ENCODE results near the gene ATP2C2. TPM values are rescaled to one million over a fixed set of nuclear protein-coding genes. Genes with fewer than 3 reads are reported as not detected.

The ATP2C2 gene
- total and polyA plus RNA-seq, 2 of the 8 experiments (the other 6 are each of a cell fraction or from before 2014, with no cell fraction given): 1.2 to 2.8 TPM

- H3K9me3 ChIP-seq (ENCODE audit: insufficient read depth in 2 of 2, low read depth in 1 of 2, low read length in 1 of 2): no peaks in the 10 kb centered on the region
- H4K20me1 ChIP-seq (replicated peaks in 1 of 2; ENCODE audit: control insufficient read depth in 1 of 2, insufficient read depth in 2 of 2, low read length in 2 of 2): no peaks in the 10 kb centered on the region
- H2BK20ac ChIP-seq (ENCODE audit: low read length): no peak overlapping the region
- H2BK12ac ChIP-seq (ENCODE audit: low read depth, low read length): no peak overlapping the region
- no peak overlapping the region for H2BK5ac ChIP-seq (ENCODE audit: low read depth, low read length)
- DNase-seq (ENCODE audit: low read depth in 1 of 2, low spot score in 2 of 2) (no peak), FAIRE-seq (no peak)
- H3K27ac ChIP-seq (ENCODE audit: low read depth, low read length): no peak overlapping the region
- ChIA-PET POLR2A (ENCODE audit: partially characterized antibody) (interaction anchor here (1.0 to 2.1 kb wide), 2 partner anchors 10 to 14 kb away, joined by 5 to 7 read pairs; no protein-coding TSS in a partner anchor), CTCF (ENCODE audit: partially characterized antibody) (interaction anchor here (0.5 to 3.0 kb wide), 5 partner anchors 11 to 642 kb away, joined by 3 to 14 read pairs (median 3); no protein-coding TSS in a partner anchor)
- H4K8ac ChIP-seq (ENCODE audit: extremely low read depth, insufficient read depth, low read length): no peak overlapping the region; the same call in 1 of the 2 replicates
- no peak overlapping the region for H3K4me2 ChIP-seq (ENCODE audit: insufficient read depth in 1 of 2, low read depth in 2 of 2, low read length in 2 of 2)
- H3K9ac ChIP-seq (replicated peaks in 1 of 4; ENCODE audit: extremely low read depth in 1 of 4, low read depth in 3 of 4, low read length in 3 of 4): no peak overlapping the region
- no peak overlapping the region for H3K4me3 ChIP-seq (ENCODE audit: extremely low read depth in 1 of 4, insufficient read depth in 2 of 4, low read depth in 3 of 4, low read length in 4 of 4)
- H2BK15ac ChIP-seq (ENCODE audit: low read length): no peak overlapping the region
- H3K36me3 ChIP-seq (ENCODE audit: control insufficient read depth in 2 of 4, insufficient read depth in 4 of 4, low read length in 3 of 4): no peaks in the 10 kb centered on the region
- H2AK5ac ChIP-seq (ENCODE audit: low read depth, low read length): no peak overlapping the region
- H3K27me3 ChIP-seq (replicated peaks in 1 of 4; ENCODE audit: control insufficient read depth in 3 of 4, extremely low read depth in 1 of 4, insufficient read depth in 3 of 4, low read length in 3 of 4): no peaks in the 10 kb centered on the region
- H4K5ac ChIP-seq (ENCODE audit: insufficient read length, low read depth, low read length): no peak overlapping the region
- no peak overlapping the region for H2BK120ac ChIP-seq (replicated peaks; ENCODE audit: low read depth, low read length)
- no peaks in the 10 kb centered on the region for H3K79me2 ChIP-seq (ENCODE audit: control insufficient read depth in 1 of 2, insufficient read depth in 2 of 2, low read length in 2 of 2)
- no peak overlapping the region for H3K23ac ChIP-seq (ENCODE audit: insufficient read length)
- no peak overlapping the region for H3K14ac ChIP-seq (ENCODE audit: insufficient read length)
- no peak overlapping the region for H2AFZ ChIP-seq (ENCODE audit: low read length)
- no peaks in the 10 kb centered on the region for H3K4me1 ChIP-seq (replicated peaks in 1 of 4; ENCODE audit: control insufficient read depth in 3 of 4, insufficient read depth in 4 of 4, low read length in 3 of 4)
- H3K23me2 ChIP-seq (ENCODE audit: low read depth, low read length): no peaks in the 10 kb centered on the region
- 78% methylated on average over 12 of the region's 15 CpGs; no CpG with 5 or more reads in 1 of the 2 experiments for WGBS, 2 experiments (ENCODE audit: extremely low coverage in 1 of 2, insufficient coverage in 1 of 2, insufficient read length in 1 of 2, insufficient replicate concordance in 2 of 2, low coverage in 1 of 2, low lambda C conversion rate in 2 of 2, missing lambda C conversion rate in 1 of 2)
- no peak overlapping the region for H3K18ac ChIP-seq (ENCODE audit: extremely low read depth, low read length)
- no peak overlapping the region for H3K56ac ChIP-seq (replicated peaks; ENCODE audit: insufficient read length, low read depth, low read length)
- no peak overlapping the region for H4K91ac ChIP-seq (replicated peaks; ENCODE audit: insufficient read length, low read length)
- H3K4ac ChIP-seq (replicated peaks; ENCODE audit: insufficient read length, low read depth, low read length): no peak overlapping the region
- H3K79me1 ChIP-seq (ENCODE audit: low read depth, low read length): no peaks in the 10 kb centered on the region
- TF ChIP-seq TEAD4 (IDR thresholded peaks at IDR 0.05; ENCODE audit: low read depth, low read length): no peak
- no peak for TF ChIP-seq MAX (IDR thresholded peaks at IDR 0.05)
- TF ChIP-seq ASH2L (IDR thresholded peaks at IDR 0.05; ENCODE audit: low read length): no peak
- no peak for TF ChIP-seq CTBP2 (IDR thresholded peaks at IDR 0.05; ENCODE audit: borderline replicate concordance, insufficient read depth, insufficient read length, low read length)
- TF ChIP-seq BCL11A (IDR thresholded peaks at IDR 0.05; ENCODE audit: low read depth in 2 of 2, low read length in 2 of 2): no peak
- TF ChIP-seq ATF3 (IDR thresholded peaks at IDR 0.05; ENCODE audit: insufficient read depth, low read depth, low read length): no peak
- no peak for TF ChIP-seq FOSL1 (IDR thresholded peaks at IDR 0.05; ENCODE audit: insufficient read depth, low read depth, low read length)
- TF ChIP-seq GABPA (IDR thresholded peaks at IDR 0.05; ENCODE audit: borderline replicate concordance, insufficient read depth, low read length): no peak
- no peak for TF ChIP-seq GTF2F1 (IDR thresholded peaks at IDR 0.05; ENCODE audit: borderline replicate concordance, low read depth, low read length)
- TF ChIP-seq SP2 (IDR thresholded peaks at IDR 0.05; ENCODE audit: low read length): no peak
- no peak for TF ChIP-seq KDM4A (IDR thresholded peaks at IDR 0.05; ENCODE audit: low read depth, low read length, severe bottlenecking)
- no peak for TF ChIP-seq RBBP5 (IDR thresholded peaks at IDR 0.05; ENCODE audit: borderline replicate concordance, low read depth, low read length)
These were observed 74.9 kb downstream of the ATP2C2 start for GRCh38 chr16:84443166-84443802.

Data from H1 (cell line).